Measurements from ENCODE around the gene CEP164. TPM values are rescaled to one million over a fixed set of nuclear protein-coding genes. Genes with fewer than 3 reads are reported as not detected.
A peak's percentile ranks its signal among the peaks of the same experiment; 100 is the strongest.

CEP164 gene
- total RNA-seq, 2 donors from 2014 or later = 46.7 to 52.6 TPM

DNA sequence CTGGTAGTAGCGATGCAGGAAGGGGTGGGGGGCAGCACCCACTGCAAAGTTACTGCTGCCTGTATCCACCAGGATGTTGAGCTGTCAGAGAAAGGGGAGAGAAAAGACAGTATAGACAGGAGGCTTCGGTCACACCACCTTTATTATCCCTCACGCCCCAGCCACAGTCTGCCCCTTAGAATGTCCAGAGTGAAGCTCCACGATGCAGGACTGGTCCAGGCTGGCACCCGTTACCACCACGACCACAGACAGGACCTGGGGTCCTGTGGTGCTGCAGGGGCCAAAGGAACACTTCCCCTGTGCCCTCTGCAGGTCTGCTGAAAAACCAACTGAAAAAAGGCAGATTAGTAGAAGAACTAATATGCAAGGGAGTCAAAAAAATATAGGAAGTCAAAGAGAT, 30.8 kb upstream of the CEP164 start:
- DNase-seq = no peak
- no peaks in the 10 kb centered on the region for H3K9me3 ChIP-seq (ENCODE audit: control insufficient read depth, low read length, poor library complexity, severe bottlenecking)
- peaks cover 13% of the 10 kb centered on the region for H3K4me1 Mint-ChIP-seq
- no peak for ATAC-seq
- peaks cover 3% of the 10 kb centered on the region for H3K36me3 Mint-ChIP-seq (ENCODE audit: low read depth)
- H3K27me3 Mint-ChIP-seq = peaks cover 13% of the 10 kb centered on the region
- no peak overlapping the region for H3K4me3 Mint-ChIP-seq
- peak overlapping the region; percentile 81 for H3K27ac Mint-ChIP-seq

DNA sequence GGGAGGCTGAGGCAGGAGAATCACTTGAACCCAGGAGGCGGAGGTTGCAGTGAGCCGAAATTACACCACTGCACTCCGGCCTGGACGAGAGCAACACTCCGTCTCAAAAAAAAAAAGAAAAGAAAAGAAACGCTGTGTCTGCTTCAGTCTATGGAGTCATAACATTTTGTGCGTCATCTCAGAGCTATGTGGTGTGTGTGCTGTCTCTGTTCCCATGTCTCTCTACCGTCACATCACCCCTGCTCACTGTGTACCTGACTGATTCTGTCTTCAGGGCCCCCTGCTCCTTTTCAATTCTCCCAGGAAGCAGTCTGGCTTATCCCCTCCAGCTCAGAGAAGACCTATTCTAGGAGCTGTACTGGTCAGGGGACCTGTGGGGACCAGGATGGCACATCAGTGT, 29.5 kb upstream of the CEP164 start:
- no peak overlapping the region for H3K4me3 Mint-ChIP-seq
- no peak overlapping the region for H3K27ac Mint-ChIP-seq
- H3K36me3 Mint-ChIP-seq (ENCODE audit: low read depth) = peaks cover 3% of the 10 kb centered on the region
- ATAC-seq (no peak), DNase-seq (no peak)
- H3K9me3 ChIP-seq (ENCODE audit: control insufficient read depth, low read length, poor library complexity, severe bottlenecking) = no peaks in the 10 kb centered on the region
- peaks cover 10% of the 10 kb centered on the region for H3K4me1 Mint-ChIP-seq
- H3K27me3 Mint-ChIP-seq = peaks cover 14% of the 10 kb centered on the region

DNA sequence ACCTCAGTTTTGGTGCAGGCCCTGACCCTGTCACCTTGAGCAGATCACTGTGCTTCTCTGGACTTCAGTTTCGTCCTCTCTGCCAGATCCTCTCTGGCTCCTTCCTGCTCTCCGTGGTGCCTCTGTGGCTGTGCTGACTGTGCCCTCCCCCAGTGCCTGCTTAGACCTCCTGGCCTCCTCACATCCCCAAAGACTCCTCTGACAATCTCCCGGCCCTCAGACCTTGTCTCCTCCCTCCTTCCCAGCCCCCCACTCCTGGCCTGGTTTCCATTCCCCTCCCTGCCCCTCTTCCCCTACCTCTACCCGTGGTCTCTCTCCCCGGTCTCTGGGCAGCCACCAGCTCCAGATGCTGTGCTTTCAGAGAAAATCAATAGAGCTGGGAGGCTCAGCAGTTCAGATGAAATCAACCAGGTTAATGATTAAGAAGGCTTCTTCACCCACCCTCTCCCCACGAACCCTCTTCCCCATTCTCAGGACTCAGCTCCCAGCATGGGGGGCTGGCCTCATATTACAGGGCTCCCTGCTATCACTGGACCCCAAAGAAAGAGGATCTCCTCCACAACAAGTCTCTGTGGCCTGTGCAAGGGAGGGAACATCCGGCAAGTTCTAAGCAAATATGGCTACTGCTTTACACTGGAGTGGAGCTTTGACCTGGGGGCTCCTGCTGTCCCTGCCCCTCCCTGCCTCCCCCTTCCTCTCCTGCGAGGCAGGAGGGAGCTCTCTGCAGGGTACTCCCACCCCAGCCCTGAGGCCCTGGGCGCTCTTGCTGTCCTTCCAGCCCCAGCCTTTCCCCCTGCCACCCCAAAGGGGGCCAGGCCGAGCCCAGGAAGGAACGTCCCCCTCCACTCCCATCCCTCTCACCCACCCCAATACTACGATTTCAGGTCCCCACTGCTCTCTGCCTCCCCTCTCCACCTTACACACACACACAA, 28.0 kb upstream of the CEP164 start:
- no peak for DNase-seq
- Mint-ChIP-seq H3K27ac (no peak overlapping the region), H3K27me3 (peaks cover 23% of the 10 kb centered on the region), H3K36me3 (ENCODE audit: low read depth) (peaks cover 5% of the 10 kb centered on the region), H3K4me3 (no peak overlapping the region), H3K4me1 (peaks cover 10% of the 10 kb centered on the region)
- no peaks in the 10 kb centered on the region for H3K9me3 ChIP-seq (ENCODE audit: control insufficient read depth, low read length, poor library complexity, severe bottlenecking)
- ATAC-seq = no peak

DNA sequence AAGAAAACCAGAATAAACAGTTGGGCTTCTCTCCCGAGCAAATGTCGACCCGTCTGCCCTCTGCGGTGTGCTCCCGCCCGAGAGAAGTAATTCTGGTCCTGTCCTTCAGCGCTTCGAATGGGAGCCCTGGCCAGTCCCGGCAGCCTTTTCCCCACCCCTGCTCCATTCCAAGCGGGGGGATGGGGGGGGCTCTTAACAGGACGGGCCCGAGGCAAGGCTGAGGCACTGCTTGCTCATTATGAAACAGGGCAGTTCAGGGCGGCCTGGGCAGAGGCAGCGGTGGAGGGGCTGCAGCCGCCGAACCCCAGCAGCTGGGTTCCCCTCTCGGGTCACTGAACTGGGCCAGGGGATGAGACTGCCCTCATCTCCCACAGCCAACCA, 27.4 kb upstream of the CEP164 start:
- peaks cover 24% of the 10 kb centered on the region for H3K27me3 Mint-ChIP-seq
- H3K4me1 Mint-ChIP-seq = peaks cover 10% of the 10 kb centered on the region
- ATAC-seq = no peak
- H3K36me3 Mint-ChIP-seq (ENCODE audit: low read depth) = peaks cover 6% of the 10 kb centered on the region
- no peak for DNase-seq
- H3K27ac Mint-ChIP-seq = no peak overlapping the region
- H3K4me3 Mint-ChIP-seq = no peak overlapping the region
- H3K9me3 ChIP-seq (ENCODE audit: control insufficient read depth, low read length, poor library complexity, severe bottlenecking) = no peaks in the 10 kb centered on the region

DNA sequence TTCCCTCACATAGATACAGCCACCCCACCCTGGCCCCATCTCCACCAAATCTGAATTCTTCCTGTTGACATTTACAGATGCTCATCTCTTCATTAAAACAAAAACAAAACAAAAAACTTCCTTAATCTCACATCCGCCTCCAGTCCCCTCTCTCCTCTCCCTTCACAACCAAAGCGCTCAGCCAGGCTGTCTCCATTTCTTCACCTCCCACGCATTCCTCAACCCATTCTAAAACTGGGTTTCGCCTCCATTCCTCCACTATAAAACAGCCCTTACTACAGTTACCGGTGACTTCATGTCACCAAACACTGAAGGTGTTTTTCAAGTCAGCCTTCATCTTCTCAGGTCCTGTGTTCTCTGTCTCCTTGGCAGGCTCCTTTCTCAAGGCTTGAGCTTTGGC, 26.9 kb upstream of the CEP164 start:
- no peak for DNase-seq
- peaks cover 10% of the 10 kb centered on the region for H3K4me1 Mint-ChIP-seq
- no peaks in the 10 kb centered on the region for H3K9me3 ChIP-seq (ENCODE audit: control insufficient read depth, low read length, poor library complexity, severe bottlenecking)
- H3K27me3 Mint-ChIP-seq = peaks cover 24% of the 10 kb centered on the region
- H3K4me3 Mint-ChIP-seq = peak overlapping the region; percentile 9
- ATAC-seq = no peak
- no peak overlapping the region for H3K27ac Mint-ChIP-seq
- H3K36me3 Mint-ChIP-seq (ENCODE audit: low read depth) = peaks cover 6% of the 10 kb centered on the region

DNA sequence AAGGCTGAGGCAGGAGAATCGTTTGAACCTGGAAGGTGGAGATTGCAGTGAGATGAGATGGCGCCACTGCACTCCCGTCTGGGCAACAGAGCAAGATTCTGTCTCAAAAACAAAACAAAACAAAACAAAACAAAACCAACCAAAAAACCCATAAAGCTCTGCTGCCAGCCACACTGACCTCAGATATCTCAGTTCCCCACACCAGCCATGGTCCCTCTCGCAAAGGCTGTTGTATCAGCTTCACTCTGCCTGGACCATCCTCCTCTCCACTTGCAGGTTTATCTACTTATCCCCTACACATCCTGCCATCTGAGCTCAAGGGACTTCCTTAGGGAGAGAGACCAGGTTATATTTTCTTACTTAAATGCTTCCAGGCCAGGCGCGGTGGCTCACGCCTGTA, 25.4 kb upstream of the CEP164 start:
- DNase-seq (no peak), ATAC-seq (no peak)
- peaks cover 24% of the 10 kb centered on the region for H3K27me3 Mint-ChIP-seq
- no peaks in the 10 kb centered on the region for H3K9me3 ChIP-seq (ENCODE audit: control insufficient read depth, low read length, poor library complexity, severe bottlenecking)
- H3K4me3 Mint-ChIP-seq = no peak overlapping the region
- peaks cover 6% of the 10 kb centered on the region for H3K36me3 Mint-ChIP-seq (ENCODE audit: low read depth)
- H3K27ac Mint-ChIP-seq = peak overlapping the region; percentile 27
- peaks cover 8% of the 10 kb centered on the region for H3K4me1 Mint-ChIP-seq

DNA sequence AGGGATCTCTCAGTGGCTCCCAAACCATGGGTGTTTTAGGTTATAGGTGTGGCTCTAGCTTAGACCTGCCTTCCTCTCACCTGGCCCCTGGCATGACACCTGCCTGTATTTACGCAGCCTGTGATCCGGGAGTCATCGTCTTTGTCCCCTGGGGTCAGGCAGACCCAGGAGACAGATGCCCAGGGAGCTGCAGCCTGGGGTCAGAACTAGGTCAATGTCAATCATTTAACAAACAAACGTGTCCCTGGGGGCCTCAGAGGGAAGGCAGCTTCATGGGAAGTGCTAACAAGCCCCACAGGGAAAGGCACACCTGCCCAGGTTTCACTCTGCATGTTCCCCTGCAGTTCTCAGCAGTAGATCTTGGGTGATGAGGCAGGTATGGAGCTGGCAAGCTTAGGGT, 24.6 kb upstream of the CEP164 start:
- Mint-ChIP-seq H3K27ac (no peak overlapping the region), H3K4me3 (no peak overlapping the region), H3K4me1 (peaks cover 9% of the 10 kb centered on the region), H3K27me3 (peaks cover 25% of the 10 kb centered on the region), H3K36me3 (ENCODE audit: low read depth) (peaks cover 6% of the 10 kb centered on the region)
- ATAC-seq (no peak), DNase-seq (no peak)
- H3K9me3 ChIP-seq (ENCODE audit: control insufficient read depth, low read length, poor library complexity, severe bottlenecking) = no peaks in the 10 kb centered on the region

DNA sequence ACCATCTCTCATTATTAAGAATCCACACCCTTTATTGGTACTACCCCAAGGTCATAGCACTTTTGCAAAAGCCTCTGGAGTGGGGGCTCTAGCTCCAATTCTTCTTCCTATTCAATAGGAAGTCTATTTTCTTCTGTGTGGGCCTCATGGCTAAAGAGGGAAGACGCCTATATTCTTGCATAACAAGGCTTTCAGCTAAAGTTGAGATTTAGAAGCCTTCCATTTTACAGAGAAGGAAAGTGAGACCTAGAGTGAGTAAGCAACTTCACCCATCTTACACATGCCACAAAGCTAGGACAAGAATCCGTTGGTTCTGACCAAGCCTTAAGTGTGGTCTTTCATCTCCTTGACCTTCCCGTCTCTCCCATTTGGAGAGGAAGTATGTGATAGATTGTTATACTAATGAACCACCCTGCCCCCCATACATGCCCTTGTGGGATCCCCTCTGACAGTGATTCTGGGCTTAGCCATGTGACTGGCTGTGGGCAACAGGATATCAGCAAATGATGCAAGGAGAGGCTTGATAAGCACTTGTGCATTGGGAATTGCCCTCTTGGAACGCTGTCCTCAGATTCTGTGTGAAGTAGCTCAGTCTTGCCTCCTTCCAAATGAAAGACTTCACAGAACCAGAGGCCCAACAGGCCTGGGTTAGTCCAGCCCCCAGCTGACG, 23.9 kb upstream of the CEP164 start:
- Mint-ChIP-seq H3K4me1 (peaks cover 11% of the 10 kb centered on the region), H3K4me3 (no peak overlapping the region), H3K36me3 (ENCODE audit: low read depth) (peaks cover 6% of the 10 kb centered on the region), H3K27ac (peak overlapping the region; percentile 16), H3K27me3 (peaks cover 30% of the 10 kb centered on the region)
- H3K9me3 ChIP-seq (ENCODE audit: control insufficient read depth, low read length, poor library complexity, severe bottlenecking) = no peaks in the 10 kb centered on the region
- no peak for ATAC-seq
- DNase-seq = no peak

DNA sequence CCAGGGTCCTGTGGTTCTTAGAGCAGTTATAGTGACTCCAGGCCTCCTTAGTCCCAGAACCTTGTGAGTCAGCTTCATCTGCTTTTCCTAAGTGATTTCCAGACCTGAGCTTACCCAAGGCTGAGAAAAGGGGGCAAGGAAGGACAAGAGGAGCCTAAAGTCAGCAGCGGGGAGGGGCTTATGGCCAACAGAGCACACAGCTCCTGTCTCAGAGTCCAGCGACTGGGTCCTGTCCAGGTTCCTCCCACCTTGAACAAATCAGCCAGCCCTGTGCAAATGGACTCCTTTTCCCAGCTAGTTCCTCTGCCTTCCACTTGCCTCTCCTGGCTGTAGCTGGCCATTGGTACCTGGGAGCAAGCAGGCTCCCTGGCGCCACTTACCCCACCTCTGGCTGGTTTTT, 22.5 kb upstream of the CEP164 start:
- ATAC-seq (no peak), DNase-seq (no peak)
- Mint-ChIP-seq H3K4me1 (peaks cover 13% of the 10 kb centered on the region), H3K27me3 (peaks cover 38% of the 10 kb centered on the region), H3K36me3 (ENCODE audit: low read depth) (peaks cover 8% of the 10 kb centered on the region), H3K27ac (no peak overlapping the region), H3K4me3 (no peak overlapping the region)
- H3K9me3 ChIP-seq (ENCODE audit: control insufficient read depth, low read length, poor library complexity, severe bottlenecking) = no peaks in the 10 kb centered on the region

DNA sequence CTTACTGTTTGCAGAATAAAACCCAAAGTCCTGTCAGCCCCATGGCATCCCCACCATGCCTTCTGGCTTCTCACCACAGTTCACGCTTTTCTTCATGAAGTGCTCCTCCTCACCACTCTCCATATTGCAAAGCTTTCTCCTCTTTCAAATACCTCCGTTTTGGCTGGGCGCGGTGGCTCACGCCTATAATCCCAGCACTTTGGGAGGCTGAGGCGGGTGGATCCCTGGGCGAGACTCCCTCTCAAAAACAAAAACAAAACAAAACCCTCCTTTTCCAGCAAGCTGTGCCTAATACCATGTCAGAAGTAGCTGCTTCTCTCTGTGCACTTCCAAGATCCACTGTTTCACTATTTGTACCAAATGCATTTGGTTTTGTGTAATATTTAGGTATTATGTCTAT, 18.3 kb upstream of the CEP164 start:
- Mint-ChIP-seq H3K27ac (no peak overlapping the region), H3K4me3 (no peak overlapping the region), H3K27me3 (peaks cover 26% of the 10 kb centered on the region), H3K4me1 (peaks cover 13% of the 10 kb centered on the region), H3K36me3 (ENCODE audit: low read depth) (peaks cover 5% of the 10 kb centered on the region)
- DNase-seq = no peak
- no peak for ATAC-seq
- H3K9me3 ChIP-seq (ENCODE audit: control insufficient read depth, low read length, poor library complexity, severe bottlenecking) = no peaks in the 10 kb centered on the region

DNA sequence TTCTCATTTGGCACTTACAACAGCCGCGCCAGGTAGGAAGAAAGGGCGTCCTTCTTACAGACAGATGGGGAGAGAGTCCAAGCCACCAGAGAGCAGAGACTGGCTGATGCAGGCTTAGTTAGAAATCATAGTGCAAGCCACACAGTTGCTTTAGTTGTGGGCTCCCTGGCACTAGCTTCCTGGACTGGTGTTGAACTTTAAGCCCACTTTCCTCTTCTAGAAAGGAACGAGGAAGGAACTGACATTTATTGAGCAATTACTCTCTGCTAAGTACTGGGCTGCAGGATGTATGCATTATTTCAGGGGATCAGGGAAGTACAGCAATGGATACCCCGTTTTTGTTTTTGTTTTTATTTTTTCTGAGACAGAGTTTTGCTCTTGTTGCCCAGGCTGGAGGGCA, 14.6 kb upstream of the CEP164 start:
- H3K27me3 Mint-ChIP-seq = peaks cover 35% of the 10 kb centered on the region

DNA sequence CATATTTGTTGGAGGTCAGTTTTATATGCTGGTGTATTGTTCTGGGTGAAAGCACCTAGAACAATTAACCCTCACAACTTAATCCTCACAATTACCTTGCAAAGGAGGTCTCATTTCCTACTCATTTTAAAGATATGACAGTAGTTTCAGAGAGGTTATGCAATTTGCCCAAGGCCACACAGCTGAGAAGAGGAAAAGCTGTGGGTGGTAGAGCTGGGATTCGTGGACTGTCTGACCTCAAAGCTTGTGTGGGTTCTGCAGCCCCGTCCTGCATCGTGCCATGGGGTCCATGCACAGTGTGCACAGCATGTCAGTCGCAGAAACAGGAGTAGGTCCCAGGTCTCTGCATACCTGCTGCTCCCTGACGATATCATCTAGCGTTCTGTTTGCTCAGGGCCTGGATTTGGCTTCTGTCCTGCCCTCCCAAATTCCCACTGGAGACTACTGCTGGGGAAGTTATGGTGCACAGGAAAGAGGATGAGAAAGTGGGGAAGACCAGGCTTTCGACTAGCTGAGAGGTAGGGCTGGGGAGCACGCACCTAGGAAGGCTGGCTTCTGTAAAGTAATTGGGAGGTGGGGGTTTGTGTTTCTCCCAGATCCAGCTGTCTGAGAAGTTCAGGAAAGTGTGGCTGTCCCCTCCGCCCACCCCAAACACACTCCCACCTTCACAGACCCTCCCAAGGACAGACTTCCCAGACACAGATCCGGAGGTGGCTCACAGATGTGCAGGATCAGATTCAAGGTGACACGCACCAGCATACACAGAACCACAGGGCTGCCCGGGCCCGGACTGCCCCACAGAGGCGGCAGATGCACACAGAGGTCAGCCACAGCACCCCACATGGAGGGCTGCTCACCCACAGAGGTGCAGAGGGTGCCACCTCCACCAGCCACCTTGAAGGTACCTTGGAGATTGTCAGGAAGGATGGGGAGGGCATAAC, 13.6 kb upstream of the CEP164 start:
- Mint-ChIP-seq H3K27ac (no peak overlapping the region), H3K4me1 (peaks cover 16% of the 10 kb centered on the region), H3K36me3 (ENCODE audit: low read depth) (peaks cover 3% of the 10 kb centered on the region), H3K27me3 (peaks cover 32% of the 10 kb centered on the region), H3K4me3 (peak overlapping the region; percentile 80)
- DNase-seq (no peak), ATAC-seq (no peak)
- no peaks in the 10 kb centered on the region for H3K9me3 ChIP-seq (ENCODE audit: control insufficient read depth, low read length, poor library complexity, severe bottlenecking)

More for the DNA sequence above, 14.6 kb upstream of the CEP164 start:
- no peak for DNase-seq
- H3K9me3 ChIP-seq (ENCODE audit: control insufficient read depth, low read length, poor library complexity, severe bottlenecking) = no peaks in the 10 kb centered on the region
- H3K4me1 Mint-ChIP-seq = peaks cover 21% of the 10 kb centered on the region
- no peak overlapping the region for H3K4me3 Mint-ChIP-seq
- no peak overlapping the region for H3K27ac Mint-ChIP-seq
- ATAC-seq = no peak
- peaks cover 5% of the 10 kb centered on the region for H3K36me3 Mint-ChIP-seq (ENCODE audit: low read depth)

DNA sequence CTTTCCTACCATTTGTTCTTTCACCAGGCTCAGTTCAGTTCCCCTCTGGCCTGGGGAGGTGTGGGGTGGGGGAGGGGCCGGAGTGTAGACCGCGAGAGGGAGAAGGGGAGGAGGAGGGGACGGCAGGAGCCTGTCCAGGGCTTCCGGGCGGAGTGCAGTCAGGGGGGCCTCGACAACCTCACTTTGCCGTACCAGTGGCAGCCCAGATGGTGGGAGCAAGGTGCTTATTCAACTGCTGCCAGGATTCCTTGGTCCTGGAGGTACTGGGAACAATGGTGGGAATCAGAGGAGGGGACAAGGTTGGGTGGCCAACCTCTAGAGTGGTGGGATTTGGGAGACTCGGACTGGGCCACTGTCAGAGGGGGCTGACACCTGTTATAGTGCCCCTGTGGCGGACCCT, 12.8 kb upstream of the CEP164 start:
- H3K27ac Mint-ChIP-seq = no peak overlapping the region
- H3K4me1 Mint-ChIP-seq = peaks cover 14% of the 10 kb centered on the region
- ATAC-seq (no peak), DNase-seq (no peak)
- peaks cover 3% of the 10 kb centered on the region for H3K36me3 Mint-ChIP-seq (ENCODE audit: low read depth)
- H3K4me3 Mint-ChIP-seq = peak overlapping the region; percentile 80
- H3K27me3 Mint-ChIP-seq = peaks cover 29% of the 10 kb centered on the region
- H3K9me3 ChIP-seq (ENCODE audit: control insufficient read depth, low read length, poor library complexity, severe bottlenecking) = no peaks in the 10 kb centered on the region
